NCI-H460 (cell line): ENCODE results near the gene PTK6. TPM values are rescaled to one million over a fixed set of nuclear protein-coding genes. Genes with fewer than 3 reads are reported as not detected.
A peak's percentile ranks its signal among the peaks of the same experiment; 100 is the strongest.

Experiments used
- DNase-seq: peaks from one replicate; pipeline ENCODE4 v3.0.0-alpha.2; 2016; ENCODE audit warnings: low read depth; ENCODE audit errors: extremely low read depth
- total RNA-seq: library from RNA; depleted of rRNA; stranded (reverse); fragments of >200 nt; shearing (Covaris generic); gene quantifications from 2 replicates; pipeline ENCODE4 v1.2.3, GENCODE V29; 2014

The PTK6 gene
- total RNA-seq, 1 experiment from 2014 or later, result 2.2 TPM

- DNase-seq, result no peak
Observed at GRCh38 chr20:63533388-63533787, 3.8 kb downstream of the PTK6 start.

- no peak for DNase-seq
Observed at GRCh38 chr20:63532449-63532971, 4.7 kb downstream of the PTK6 start.

GRCh38 chr20:63531686-63532448 is 5.3 kb downstream of the PTK6 start:
- DNase-seq, result no peak

GRCh38 chr20:63530788-63531160 is 6.4 kb downstream of the PTK6 start:
- DNase-seq, result no peak

- no peak for DNase-seq
Observed at GRCh38 chr20:63529861-63530787, 7.1 kb downstream of the PTK6 start.

- no peak for DNase-seq
Observed at GRCh38 chr20:63529180-63529860, 7.9 kb downstream of the PTK6 start.

GRCh38 chr20:63527184-63527583 is 10.0 kb downstream of the PTK6 start:
- no peak for DNase-seq

- no peak for DNase-seq
Observed at GRCh38 chr20:63525971-63526370, 11.2 kb downstream of the PTK6 start.

- no peak for DNase-seq
Observed at GRCh38 chr20:63525185-63525584, 12.0 kb downstream of the PTK6 start.

- DNase-seq, result no peak
Observed at GRCh38 chr20:63522981-63523611, 14.1 kb downstream of the PTK6 start.

- DNase-seq, result no peak
Observed at GRCh38 chr20:63522091-63522868, 14.9 kb downstream of the PTK6 start.

GRCh38 chr20:63521602-63522001 is 15.6 kb downstream of the PTK6 start:
- no peak for DNase-seq

- DNase-seq, result peak; percentile 33
Observed at GRCh38 chr20:63520934-63521601, 16.1 kb downstream of the PTK6 start.

GRCh38 chr20:63520504-63520933 is 16.7 kb downstream of the PTK6 start, which contains the start of gene PPDPF:
Gene PPDPF, plus strand, starts transcription at chr20:63520765. Its CDS starts 544 bp downstream, at chr20:63521309.
- DNase-seq, result peak; percentile 69

- DNase-seq, result no peak
Observed at GRCh38 chr20:63519668-63520503, 17.3 kb downstream of the PTK6 start.

GRCh38 chr20:63518946-63519667 is 18.1 kb downstream of the PTK6 start:
- DNase-seq, result no peak

GRCh38 chr20:63518351-63518861 is 18.8 kb downstream of the PTK6 start:
- DNase-seq, result no peak
